Activated B cell treated with CpG ODN at 0.5 μM for 24 hours (primary cell): Measurements from ENCODE around the gene RAD54L. TPM values are rescaled to one million over a fixed set of nuclear protein-coding genes. Genes with fewer than 3 reads are reported as not detected.
"Not testable (repeated sequence)": the region's sequence is repeated elsewhere in the genome, so short reads cannot be mapped to it uniquely, and the experiment has no call there.

ENCODE experiments used
- ATAC-seq: fragments of 200-7000 bp; cut with Tn5 transposase; one replicate; pipeline ENCODE4 v1.10.0; 2021; ENCODE audit warnings: low read depth, mild to moderate bottlenecking, moderate library complexity
- CTCF ChIA-PET: fragments of 350-600 bp; sonication (Branson Sonifier 250); formaldehyde crosslinking; loops from one replicate; lab custom pipeline; 2021; ENCODE audit warnings: antibody characterized with exemption; lab: Charles Lee
- POLR2A ChIA-PET: fragments of 350-600 bp; sonication (Branson Sonifier 250); formaldehyde crosslinking; loops from one replicate; lab custom pipeline; 2021; ENCODE audit warnings: antibody characterized with exemption; lab: Charles Lee
- DNase-seq: peaks from one replicate; pipeline ENCODE4 v3.0.0; 2022
- H3K27ac Mint-ChIP-seq: one replicate; pipeline ENCODE4 v1.8.0; 2020; ENCODE audit warnings: mixed read lengths
- H3K27me3 Mint-ChIP-seq: one replicate; pipeline ENCODE4 v1.8.0; 2021; ENCODE audit warnings: mixed read lengths
- H3K36me3 Mint-ChIP-seq: one replicate; pipeline ENCODE4 v1.8.0; 2021; ENCODE audit warnings: low read depth, mixed read lengths
- H3K4me1 Mint-ChIP-seq: one replicate; pipeline ENCODE4 v1.8.0; 2021; ENCODE audit warnings: mixed read lengths
- H3K4me3 Mint-ChIP-seq: one replicate; pipeline ENCODE4 v1.8.0; 2020; ENCODE audit warnings: mild to moderate bottlenecking, mixed read lengths
- H3K9me3 Mint-ChIP-seq: one replicate; pipeline ENCODE4 v1.8.0; 2020; ENCODE audit warnings: mixed read lengths
- CTCF ChIP-seq: fragments of 200-600 bp; IDR thresholded peaks from one replicate; pipeline ENCODE4 v1.8.0; 2022; ENCODE audit warnings: antibody characterized with exemption, mild to moderate bottlenecking
- intact Hi-C: fragments of 100-400 bp; cut with micrococcal nuclease; formaldehyde crosslinking; loops from one replicate; pipeline ENCODE4 v1.15.1; 2024
- total RNA-seq: library from RNA; stranded (reverse); gene quantifications from 2 replicates; pipeline ENCODE4 v1.2.3, GENCODE V29; 2022

The RAD54L gene
- total RNA-seq, 1 donor from 2014 or later, result 2.9 TPM

GRCh38 chr1:46310321-46310720, 62.8 kb downstream of the RAD54L start:
- peaks cover 62% of the 10 kb centered on the region for H3K36me3 Mint-ChIP-seq
- H3K4me3 Mint-ChIP-seq, result no peak overlapping the region
- ATAC-seq (no peak), DNase-seq (no peak)
- no peak for TF ChIP-seq CTCF
- ChIA-PET CTCF (no interaction called here), POLR2A (no interaction called here)
- intact Hi-C loops, result no loop called here
- no peak overlapping the region for H3K27ac Mint-ChIP-seq
- H3K4me1 Mint-ChIP-seq, result peaks cover 28% of the 10 kb centered on the region
- H3K27me3 Mint-ChIP-seq, result no peaks in the 10 kb centered on the region
- no peaks in the 10 kb centered on the region for H3K9me3 Mint-ChIP-seq

- peaks cover 52% of the 10 kb centered on the region for H3K36me3 Mint-ChIP-seq
- ChIA-PET CTCF (no interaction called here), POLR2A (no interaction called here)
- ATAC-seq (no peak), DNase-seq (no peak)
- peaks cover 2% of the 10 kb centered on the region for H3K4me1 Mint-ChIP-seq
- H3K27me3 Mint-ChIP-seq, result no peaks in the 10 kb centered on the region
- intact Hi-C loops, result no loop called here
- H3K9me3 Mint-ChIP-seq, result no peaks in the 10 kb centered on the region
- TF ChIP-seq CTCF, result no peak
- H3K27ac Mint-ChIP-seq, result no peak overlapping the region
- H3K4me3 Mint-ChIP-seq, result no peak overlapping the region
These were observed 68.3 kb downstream of the RAD54L start for GRCh38 chr1:46315669-46316403.

- DNase-seq (no peak), ATAC-seq (no peak)
- H3K4me1 Mint-ChIP-seq, result peaks cover 11% of the 10 kb centered on the region
- H3K9me3 Mint-ChIP-seq, result no peaks in the 10 kb centered on the region
- intact Hi-C loops, result no loop called here
- ChIA-PET POLR2A (interaction anchor here (0.7 kb wide), 2 partner anchors 10 to 18 kb away, joined by 3 to 6 read pairs; no protein-coding TSS in a partner anchor), CTCF (no interaction called here)
- H3K27ac Mint-ChIP-seq, result no peak overlapping the region
- H3K36me3 Mint-ChIP-seq, result peaks cover 39% of the 10 kb centered on the region
- H3K4me3 Mint-ChIP-seq, result no peak overlapping the region
- TF ChIP-seq CTCF, result no peak
- H3K27me3 Mint-ChIP-seq, result no peaks in the 10 kb centered on the region
These were observed 69.8 kb downstream of the RAD54L start for GRCh38 chr1:46317323-46317722.

- H3K9me3 Mint-ChIP-seq, CTCF ChIA-PET, POLR2A ChIA-PET, H3K27me3 Mint-ChIP-seq, intact Hi-C loops, ATAC-seq, H3K4me3 Mint-ChIP-seq, H3K27ac Mint-ChIP-seq, DNase-seq: not testable (repeated sequence)
- H3K36me3 Mint-ChIP-seq, result peaks cover 30% of the 10 kb centered on the region
- H3K4me1 Mint-ChIP-seq, result peaks cover 16% of the 10 kb centered on the region
These were observed 71.7 kb downstream of the RAD54L start for GRCh38 chr1:46319301-46319700.

- peaks cover 25% of the 10 kb centered on the region for H3K36me3 Mint-ChIP-seq
- POLR2A ChIA-PET, result interaction anchor here (1.5 kb wide), 1 partner anchor 13 kb away, joined by 8 read pairs; no protein-coding TSS in a partner anchor
- CTCF ChIA-PET, H3K27me3 Mint-ChIP-seq, intact Hi-C loops, H3K27ac Mint-ChIP-seq, DNase-seq, ATAC-seq, H3K9me3 Mint-ChIP-seq, H3K4me3 Mint-ChIP-seq: not testable (repeated sequence)
- peaks cover 18% of the 10 kb centered on the region for H3K4me1 Mint-ChIP-seq
These were observed 72.7 kb downstream of the RAD54L start for GRCh38 chr1:46319960-46320914.

- CTCF ChIA-PET, H3K4me3 Mint-ChIP-seq, DNase-seq, H3K27me3 Mint-ChIP-seq, H3K9me3 Mint-ChIP-seq, intact Hi-C loops, H3K27ac Mint-ChIP-seq, ATAC-seq: not testable (repeated sequence)
- H3K36me3 Mint-ChIP-seq, result peaks cover 19% of the 10 kb centered on the region
- POLR2A ChIA-PET, result interaction anchor here (0.7 to 1.5 kb wide), 4 partner anchors 11 to 1689 kb away, joined by 4 to 8 read pairs (median 4); partner anchors contain the start of gene NSUN4
- peaks cover 35% of the 10 kb centered on the region for H3K4me1 Mint-ChIP-seq
These were observed 74.6 kb downstream of the RAD54L start for GRCh38 chr1:46322191-46322590.

- DNase-seq, H3K9me3 Mint-ChIP-seq, H3K27me3 Mint-ChIP-seq: not testable (repeated sequence)
- H3K27ac Mint-ChIP-seq, result peak overlapping the region; percentile 92
- H3K36me3 Mint-ChIP-seq, result peaks cover 18% of the 10 kb centered on the region
- intact Hi-C loops, result loop anchor here (1.0 to 2.0 kb wide), 2 partner anchors 8 to 15 kb away; partner anchors contain the start of gene NSUN4
- ChIA-PET POLR2A (interaction anchor here (0.6 to 2.1 kb wide), 4 partner anchors 8 to 279 kb away, joined by 3 to 14 read pairs (median 4); partner anchors contain the start of genes LRRC41, MKNK1 and UQCRH), CTCF (interaction anchor here (1.6 kb wide), 1 partner anchor 22 kb away, joined by 4 read pairs; no protein-coding TSS in a partner anchor)
- ATAC-seq, result peak; percentile 53
- peak overlapping the region; percentile 53 for H3K4me3 Mint-ChIP-seq
- H3K4me1 Mint-ChIP-seq, result peaks cover 49% of the 10 kb centered on the region
These were observed 77.9 kb downstream of the RAD54L start for GRCh38 chr1:46325285-46326076.
